GM12878 (cell line): ENCODE data around the gene PNPLA8. TPM values are rescaled to one million over a fixed set of nuclear protein-coding genes. Genes with fewer than 3 reads are reported as not detected.

ENCODE experiments used
- ATAC-seq: fragments of 200-7000 bp; cut with Tn5 transposase; 3 replicates; pipeline ENCODE4 v1.9.1; 2020; ENCODE audit warnings: mild to moderate bottlenecking, moderate library complexity
- BruUV-seq: library from RNA; stranded (reverse); fragments of 400-500 nt; replicated peaks from 2 replicates; lab custom pipeline; 2021; lab: Mats Ljungman, UMichigan
- CTCF ChIA-PET: fragments of 300-600 bp; sonication (Branson Sonifier 250); formaldehyde crosslinking; extraction: SDS; loops from one replicate; lab custom pipeline; 2021; ENCODE audit warnings: inconsistent platforms; lab: Yijun Ruan, JAX
- POLR2A ChIA-PET: fragments of 350-600 bp; formaldehyde crosslinking; extraction: SDS; loops from one replicate; lab custom pipeline; 2021; ENCODE audit warnings: inconsistent platforms; lab: Charles Lee
- RAD21 ChIA-PET: fragments of 300-600 bp; sonication (Branson Sonifier 250); formaldehyde crosslinking; loops from one replicate; lab custom pipeline; 2023; ENCODE audit warnings: antibody characterized with exemption; ENCODE audit not compliant: unreplicated experiment; lab: Charles Lee
- SMC1A ChIA-PET: fragments of 300-600 bp; sonication (Branson Sonifier 250); formaldehyde crosslinking; loops from one replicate; lab custom pipeline; 2023; ENCODE audit not compliant: unreplicated experiment, uncharacterized antibody; lab: Charles Lee
- DNase-seq: peaks from one replicate; pipeline ENCODE4 v3.0.0-alpha.2; 2011; ENCODE audit warnings: low read depth, low spot score
- FAIRE-seq: peaks from 3 replicates; lab custom pipeline; 2011; peaks lifted over from hg19 to GRCh38; lab: Jason Lieb, UNC
- H2AFZ ChIP-seq: 2 replicates; pipeline ENCODE4 v1.6.0; 2011; ENCODE audit warnings: low read depth, low read length, control low read depth; ENCODE audit not compliant: control insufficient read depth
- H3K27ac ChIP-seq: 2 replicates; pipeline ENCODE4 v1.5.1; 2011; ENCODE audit warnings: control low read depth; ENCODE audit not compliant: control insufficient read depth, insufficient read depth
- H3K27me3 ChIP-seq, 2 experiments: replicated peaks in 1 of 2; 2 replicates each; pipeline versions ENCODE4 v1.6.0 to v1.6.1; 2011; ENCODE audit warnings: low read length in 1 of 2; ENCODE audit not compliant: control insufficient read depth in 2 of 2, insufficient read depth in 2 of 2
- H3K36me3 ChIP-seq, 2 experiments: 2 replicates each; pipeline ENCODE4 v1.5.1; 2011; ENCODE audit warnings: low read length in 1 of 2; ENCODE audit not compliant: control insufficient read depth in 2 of 2, insufficient read depth in 2 of 2
- H3K4me1 ChIP-seq: 2 replicates; pipeline ENCODE4 v1.6.1; 2011; ENCODE audit warnings: mild to moderate bottlenecking, low read length, moderate library complexity, mixed read lengths; ENCODE audit not compliant: control insufficient read depth, insufficient read depth
- H3K4me2 ChIP-seq: 2 replicates; pipeline ENCODE4 v1.6.0; 2011; ENCODE audit warnings: control low read depth; ENCODE audit not compliant: control insufficient read depth, insufficient read depth
- H3K4me3 ChIP-seq: fragments of 200-600 bp; sonication (generic); 2 replicates; pipeline ENCODE4 v1.5.1; 2016
- H3K79me2 ChIP-seq: 2 replicates; pipeline ENCODE4 v1.6.0; 2011; ENCODE audit warnings: low read length; ENCODE audit not compliant: control insufficient read depth, insufficient read depth
- H3K9ac ChIP-seq: 2 replicates; pipeline ENCODE4 v1.8.0; 2011; ENCODE audit warnings: low read length, control low read depth, mixed read lengths; ENCODE audit not compliant: control insufficient read depth, insufficient read depth
- H3K9me3 ChIP-seq: replicated peaks from 3 replicates; pipeline ENCODE4 v1.5.1; 2011; ENCODE audit warnings: mild to moderate bottlenecking, low read length; ENCODE audit not compliant: control insufficient read depth, insufficient read depth
- H4K20me1 ChIP-seq: 2 replicates; pipeline ENCODE4 v1.6.0; 2011; ENCODE audit not compliant: control insufficient read depth, insufficient read depth
- CBX3 ChIP-seq: fragments of 200-600 bp; sonication (generic); IDR thresholded peaks from 2 replicates; pipeline ENCODE4 v1.6.1; 2016; ENCODE audit warnings: low read depth, borderline replicate concordance
- CREB1 ChIP-seq: IDR thresholded peaks from 2 replicates; pipeline ENCODE4 v1.6.1; 2012; ENCODE audit warnings: low read depth, mild to moderate bottlenecking, inconsistent platforms
- MEF2B ChIP-seq: fragments of 450-650 bp; IDR thresholded peaks from 2 replicates; pipeline ENCODE4 v1.6.1; 2018; ENCODE audit warnings: mild to moderate bottlenecking, moderate library complexity; ENCODE audit not compliant: partially characterized antibody, poor library complexity, severe bottlenecking
- MYB ChIP-seq: fragments of 150-350 bp; IDR thresholded peaks from 2 replicates; pipeline ENCODE4 v1.6.1; 2014; ENCODE audit warnings: mild to moderate bottlenecking, low read depth, low read length, borderline replicate concordance
- PAX5 ChIP-seq: IDR thresholded peaks from 2 replicates; pipeline ENCODE4 v1.6.1; 2011; ENCODE audit warnings: low read depth, low read length, borderline replicate concordance
- RAD21 ChIP-seq: IDR thresholded peaks from 2 replicates; pipeline ENCODE4 v1.6.1; 2011; ENCODE audit warnings: mild to moderate bottlenecking, low read depth, low read length, moderate library complexity; ENCODE audit not compliant: insufficient read depth
- SMAD5 ChIP-seq: IDR thresholded peaks from 2 replicates; pipeline ENCODE4 v1.6.1; 2016; ENCODE audit warnings: antibody characterized with exemption, low read depth
- STAT1 ChIP-seq: fragments of 450-650 bp; conservative IDR thresholded peaks from 2 replicates; pipeline ENCODE4 v1.6.1; 2014; ENCODE audit warnings: antibody characterized with exemption, mild to moderate bottlenecking
- TARDBP ChIP-seq: IDR thresholded peaks from 2 replicates; pipeline ENCODE4 v1.6.1; 2016; ENCODE audit warnings: borderline replicate concordance
- ZNF274 ChIP-seq: IDR thresholded peaks from one replicate; pipeline ENCODE4 v1.8.0; 2011; ENCODE audit not compliant: insufficient read length, insufficient read depth
- ZSCAN29 ChIP-seq: fragments of 450-650 bp; IDR thresholded peaks from 2 replicates; pipeline ENCODE4 v1.6.1; 2017; ENCODE audit warnings: mild to moderate bottlenecking, moderate library complexity
- WGBS: methylation state at CpG from one replicate; pipeline ENCODE4 v1.1.6; 2016; ENCODE audit warnings: low lambda C conversion rate; ENCODE audit not compliant: insufficient replicate concordance, insufficient coverage; ENCODE audit errors: missing lambda C conversion rate; 5-methylcytosine and 5-hydroxymethylcytosine counted together
- in situ Hi-C: fragments of 300-500 bp; cut with MboI; formaldehyde crosslinking; loops from 9 replicates; pipeline ENCODE4 v1.14.3; 2018; ENCODE audit warnings: mixed read lengths
- intact Hi-C: fragments of 100-400 bp; cut with micrococcal nuclease; formaldehyde crosslinking; loops from one replicate; pipeline ENCODE4 v1.14.2; 2022; ENCODE audit not compliant: unreplicated experiment
- polyA plus RNA-seq, 11 experiments: library from polyadenylated mRNA; depleted of rRNA in 4 of 11; unstranded in 6 of 11; stranded (reverse) in 5 of 11; fragments of >200 nt; fragmentation: Nextera tagmentation in 4 of 11; fragmentation: Illumina TruSeq in 1 of 11; extraction: Ambion mirVana in 4 of 11; extraction: Trizol in 1 of 11; gene quantifications; 1 replicate in 1 of 11; 2 replicates in 10 of 11; pipeline versions ENCODE4 v1.2.1 to v1.2.3, GENCODE V29; 2011 to 2016; ENCODE audit warnings: inconsistent platforms in 2 of 11, missing spikeins in 2 of 11, low read depth in 1 of 11
- total RNA-seq, 4 experiments: library from RNA; depleted of rRNA in 3 of 4; stranded (reverse); fragments of >200 nt in 3 of 4; fragmentation: Illumina TruSeq in 1 of 4; extraction: Trizol in 1 of 4; gene quantifications; 2 replicates each; pipeline versions ENCODE4 v1.2.1 to v1.2.3, GENCODE V29; 2013 to 2021
- TF ChIP-seq, protein P1 (sequence below): fragments of 450-650 bp; IDR thresholded peaks from 2 replicates; pipeline ENCODE4 v1.6.1; 2018; ENCODE audit warnings: mild to moderate bottlenecking, low read depth, moderate library complexity; ENCODE audit not compliant: partially characterized antibody
- TF ChIP-seq, protein P2 (sequence below): fragments of 150-350 bp; IDR thresholded peaks from 2 replicates; pipeline ENCODE4 v1.6.1; 2016; ENCODE audit warnings: low read depth, low read length
- TF ChIP-seq, protein P3 (sequence below), 3 experiments: IDR thresholded peaks in 2 of 3; conservative IDR thresholded peaks in 1 of 3; 2 replicates each; pipeline ENCODE4 v1.5.1; 2011; ENCODE audit warnings: low read depth in 3 of 3, low read length in 3 of 3, mild to moderate bottlenecking in 3 of 3, control low read depth in 2 of 3, moderate library complexity in 2 of 3, inconsistent platforms in 1 of 3, mixed read lengths in 1 of 3; ENCODE audit not compliant: control insufficient read depth in 2 of 3, insufficient read depth in 1 of 3; ENCODE audit errors: extremely low read depth in 1 of 3
- TF ChIP-seq, protein P4 (sequence below): fragments of 450-650 bp; IDR thresholded peaks from 2 replicates; pipeline ENCODE4 v1.6.1; 2016; ENCODE audit warnings: mild to moderate bottlenecking

PNPLA8 gene
- total and polyA plus RNA-seq, 10 of the 15 experiments (the other 5 are each of a cell fraction or from before 2014, with no cell fraction given): 8.0 to 16.3 (median 12.2) TPM

DNA sequence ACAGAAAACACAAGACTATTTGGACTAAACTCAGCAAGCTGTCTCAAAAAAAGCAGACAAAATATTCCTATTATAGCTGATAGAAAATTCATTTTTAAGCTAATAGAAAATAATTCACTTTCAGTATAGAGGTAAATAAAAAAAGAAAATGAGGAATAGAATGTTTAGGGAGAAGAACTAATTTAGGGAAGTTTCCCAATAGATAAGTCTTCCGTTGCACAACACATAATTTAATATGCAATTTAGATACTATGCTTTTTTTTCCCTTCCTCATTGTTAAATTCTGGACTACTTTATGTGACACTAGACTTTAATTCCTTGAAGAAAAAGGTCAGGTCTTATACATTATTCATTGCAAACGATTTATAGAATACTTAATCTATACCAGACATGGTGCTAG lies 10.3 kb downstream of the PNPLA8 start:
- no peaks in the 10 kb centered on the region for H4K20me1 ChIP-seq
- ChIA-PET POLR2A (no interaction called here), RAD21 (no interaction called here), SMC1A (interaction anchor here (1.3 to 1.6 kb wide), 3 partner anchors 8 to 10 kb away, joined by 3 to 7 read pairs (median 6); partner anchors contain the start of gene PNPLA8), CTCF (interaction anchor here (0.6 kb wide), 1 partner anchor 19 kb away, joined by 3 read pairs; no protein-coding TSS in a partner anchor)
- no peak overlapping the region for H3K9ac ChIP-seq
- intact Hi-C loops (no loop called here), in situ Hi-C loops (no loop called here)
- ATAC-seq (no peak), DNase-seq (no peak), FAIRE-seq (peak; percentile 49)
- peaks cover 0 to 4% of the 10 kb centered on the region in 2 experiments; a peak in 1 of 4 replicates for H3K36me3 ChIP-seq
- no TSS peak for BruUV-seq
- H3K79me2 ChIP-seq: no peaks in the 10 kb centered on the region
- no peak overlapping the region for H3K4me3 ChIP-seq
- 98% methylated on average over 2 of the region's 2 CpGs for WGBS
- no peak overlapping the region for H3K27ac ChIP-seq
- H2AFZ ChIP-seq: no peak overlapping the region
- no peak overlapping the region for H3K4me2 ChIP-seq
- H3K4me1 ChIP-seq: no peaks in the 10 kb centered on the region
- no peaks in the 10 kb centered on the region; the same call in 2 of the 3 replicates for H3K9me3 ChIP-seq
- H3K27me3 ChIP-seq: no peaks in the 10 kb centered on the region
- TF ChIP-seq RAD21 (no peak), CBX3 (no peak), PAX5 (no peak), MEF2B (no peak), MYB (no peak), ZSCAN29 (no peak), CREB1 (no peak), SMAD5 (no peak), TARDBP (no peak), STAT1 (no peak), ZNF274 (no peak)
- TF ChIP-seq, protein P1, sequence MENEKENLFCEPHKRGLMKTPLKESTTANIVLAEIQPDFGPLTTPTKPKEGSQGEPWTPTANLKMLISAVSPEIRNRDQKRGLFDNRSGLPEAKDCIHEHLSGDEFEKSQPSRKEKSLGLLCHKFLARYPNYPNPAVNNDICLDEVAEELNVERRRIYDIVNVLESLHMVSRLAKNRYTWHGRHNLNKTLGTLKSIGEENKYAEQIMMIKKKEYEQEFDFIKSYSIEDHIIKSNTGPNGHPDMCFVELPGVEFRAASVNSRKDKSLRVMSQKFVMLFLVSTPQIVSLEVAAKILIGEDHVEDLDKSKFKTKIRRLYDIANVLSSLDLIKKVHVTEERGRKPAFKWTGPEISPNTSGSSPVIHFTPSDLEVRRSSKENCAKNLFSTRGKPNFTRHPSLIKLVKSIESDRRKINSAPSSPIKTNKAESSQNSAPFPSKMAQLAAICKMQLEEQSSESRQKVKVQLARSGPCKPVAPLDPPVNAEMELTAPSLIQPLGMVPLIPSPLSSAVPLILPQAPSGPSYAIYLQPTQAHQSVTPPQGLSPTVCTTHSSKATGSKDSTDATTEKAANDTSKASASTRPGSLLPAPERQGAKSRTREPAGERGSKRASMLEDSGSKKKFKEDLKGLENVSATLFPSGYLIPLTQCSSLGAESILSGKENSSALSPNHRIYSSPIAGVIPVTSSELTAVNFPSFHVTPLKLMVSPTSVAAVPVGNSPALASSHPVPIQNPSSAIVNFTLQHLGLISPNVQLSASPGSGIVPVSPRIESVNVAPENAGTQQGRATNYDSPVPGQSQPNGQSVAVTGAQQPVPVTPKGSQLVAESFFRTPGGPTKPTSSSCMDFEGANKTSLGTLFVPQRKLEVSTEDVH: no peak
- TF ChIP-seq, protein P2, sequence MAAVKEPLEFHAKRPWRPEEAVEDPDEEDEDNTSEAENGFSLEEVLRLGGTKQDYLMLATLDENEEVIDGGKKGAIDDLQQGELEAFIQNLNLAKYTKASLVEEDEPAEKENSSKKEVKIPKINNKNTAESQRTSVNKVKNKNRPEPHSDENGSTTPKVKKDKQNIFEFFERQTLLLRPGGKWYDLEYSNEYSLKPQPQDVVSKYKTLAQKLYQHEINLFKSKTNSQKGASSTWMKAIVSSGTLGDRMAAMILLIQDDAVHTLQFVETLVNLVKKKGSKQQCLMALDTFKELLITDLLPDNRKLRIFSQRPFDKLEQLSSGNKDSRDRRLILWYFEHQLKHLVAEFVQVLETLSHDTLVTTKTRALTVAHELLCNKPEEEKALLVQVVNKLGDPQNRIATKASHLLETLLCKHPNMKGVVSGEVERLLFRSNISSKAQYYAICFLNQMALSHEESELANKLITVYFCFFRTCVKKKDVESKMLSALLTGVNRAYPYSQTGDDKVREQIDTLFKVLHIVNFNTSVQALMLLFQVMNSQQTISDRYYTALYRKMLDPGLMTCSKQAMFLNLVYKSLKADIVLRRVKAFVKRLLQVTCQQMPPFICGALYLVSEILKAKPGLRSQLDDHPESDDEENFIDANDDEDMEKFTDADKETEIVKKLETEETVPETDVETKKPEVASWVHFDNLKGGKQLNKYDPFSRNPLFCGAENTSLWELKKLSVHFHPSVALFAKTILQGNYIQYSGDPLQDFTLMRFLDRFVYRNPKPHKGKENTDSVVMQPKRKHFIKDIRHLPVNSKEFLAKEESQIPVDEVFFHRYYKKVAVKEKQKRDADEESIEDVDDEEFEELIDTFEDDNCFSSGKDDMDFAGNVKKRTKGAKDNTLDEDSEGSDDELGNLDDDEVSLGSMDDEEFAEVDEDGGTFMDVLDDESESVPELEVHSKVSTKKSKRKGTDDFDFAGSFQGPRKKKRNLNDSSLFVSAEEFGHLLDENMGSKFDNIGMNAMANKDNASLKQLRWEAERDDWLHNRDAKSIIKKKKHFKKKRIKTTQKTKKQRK: no peak
- TF ChIP-seq, protein P3, sequence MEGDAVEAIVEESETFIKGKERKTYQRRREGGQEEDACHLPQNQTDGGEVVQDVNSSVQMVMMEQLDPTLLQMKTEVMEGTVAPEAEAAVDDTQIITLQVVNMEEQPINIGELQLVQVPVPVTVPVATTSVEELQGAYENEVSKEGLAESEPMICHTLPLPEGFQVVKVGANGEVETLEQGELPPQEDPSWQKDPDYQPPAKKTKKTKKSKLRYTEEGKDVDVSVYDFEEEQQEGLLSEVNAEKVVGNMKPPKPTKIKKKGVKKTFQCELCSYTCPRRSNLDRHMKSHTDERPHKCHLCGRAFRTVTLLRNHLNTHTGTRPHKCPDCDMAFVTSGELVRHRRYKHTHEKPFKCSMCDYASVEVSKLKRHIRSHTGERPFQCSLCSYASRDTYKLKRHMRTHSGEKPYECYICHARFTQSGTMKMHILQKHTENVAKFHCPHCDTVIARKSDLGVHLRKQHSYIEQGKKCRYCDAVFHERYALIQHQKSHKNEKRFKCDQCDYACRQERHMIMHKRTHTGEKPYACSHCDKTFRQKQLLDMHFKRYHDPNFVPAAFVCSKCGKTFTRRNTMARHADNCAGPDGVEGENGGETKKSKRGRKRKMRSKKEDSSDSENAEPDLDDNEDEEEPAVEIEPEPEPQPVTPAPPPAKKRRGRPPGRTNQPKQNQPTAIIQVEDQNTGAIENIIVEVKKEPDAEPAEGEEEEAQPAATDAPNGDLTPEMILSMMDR (IDR thresholded peaks at IDR 0.05 in 2 of 3, conservative IDR thresholded peaks at IDR 0.05 in 1 of 3; ENCODE audit: control insufficient read depth in 2 of 3, extremely low read depth in 1 of 3, insufficient read depth in 1 of 3, low read depth in 3 of 3, low read length in 3 of 3): no peak
- TF ChIP-seq, protein P4, sequence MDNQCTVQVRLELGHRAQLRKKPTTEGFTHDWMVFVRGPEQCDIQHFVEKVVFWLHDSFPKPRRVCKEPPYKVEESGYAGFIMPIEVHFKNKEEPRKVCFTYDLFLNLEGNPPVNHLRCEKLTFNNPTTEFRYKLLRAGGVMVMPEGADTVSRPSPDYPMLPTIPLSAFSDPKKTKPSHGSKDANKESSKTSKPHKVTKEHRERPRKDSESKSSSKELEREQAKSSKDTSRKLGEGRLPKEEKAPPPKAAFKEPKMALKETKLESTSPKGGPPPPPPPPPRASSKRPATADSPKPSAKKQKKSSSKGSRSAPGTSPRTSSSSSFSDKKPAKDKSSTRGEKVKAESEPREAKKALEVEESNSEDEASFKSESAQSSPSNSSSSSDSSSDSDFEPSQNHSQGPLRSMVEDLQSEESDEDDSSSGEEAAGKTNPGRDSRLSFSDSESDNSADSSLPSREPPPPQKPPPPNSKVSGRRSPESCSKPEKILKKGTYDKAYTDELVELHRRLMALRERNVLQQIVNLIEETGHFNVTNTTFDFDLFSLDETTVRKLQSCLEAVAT: no peak
